Progenitor cell of endocrine pancreas (in vitro differentiated cells): ENCODE results near the gene SKI. TPM values are rescaled to one million over a fixed set of nuclear protein-coding genes. Genes with fewer than 3 reads are reported as not detected.
A peak's percentile ranks its signal among the peaks of the same experiment; 100 is the strongest.

Source experiments
- DNase-seq: peaks from one replicate; pipeline ENCODE4 v3.0.0; 2021; ENCODE audit warnings: low spot score; ENCODE audit not compliant: unreplicated experiment
- H3K27ac Mint-ChIP-seq: 2 replicates; pipeline ENCODE4 v1.8.0; 2021; ENCODE audit warnings: mild to moderate bottlenecking, moderate library complexity, mixed read lengths
- H3K27me3 Mint-ChIP-seq: 2 replicates; pipeline ENCODE4 v1.8.0; 2021; ENCODE audit warnings: mixed read lengths
- H3K36me3 Mint-ChIP-seq: 2 replicates; pipeline ENCODE4 v1.8.0; 2022; ENCODE audit warnings: mixed read lengths; ENCODE audit not compliant: insufficient read depth
- H3K4me1 Mint-ChIP-seq: 2 replicates; pipeline ENCODE4 v1.8.0; 2021; ENCODE audit warnings: low read depth, mixed read lengths
- H3K4me3 Mint-ChIP-seq: 2 replicates; pipeline ENCODE4 v1.8.0; 2021; ENCODE audit warnings: low read depth, mild to moderate bottlenecking, moderate library complexity, mixed read lengths
- H3K9me3 Mint-ChIP-seq: 2 replicates; pipeline ENCODE4 v1.8.0; 2021; ENCODE audit warnings: low read depth, mixed read lengths
- total RNA-seq: library from RNA; stranded (reverse); gene quantifications from 2 replicates; pipeline ENCODE4 v1.2.1, GENCODE V29; 2021
- TF ChIP-seq, protein P1 (sequence below): fragments of 200-600 bp; sonication (generic); IDR thresholded peaks from one replicate; pipeline ENCODE4 v1.5.0; 2021; ENCODE audit warnings: antibody characterized with exemption, mild to moderate bottlenecking; ENCODE audit not compliant: unreplicated experiment

The SKI gene
- total RNA-seq, 1 donor from 2014 or later = 56.2 TPM

DNA sequence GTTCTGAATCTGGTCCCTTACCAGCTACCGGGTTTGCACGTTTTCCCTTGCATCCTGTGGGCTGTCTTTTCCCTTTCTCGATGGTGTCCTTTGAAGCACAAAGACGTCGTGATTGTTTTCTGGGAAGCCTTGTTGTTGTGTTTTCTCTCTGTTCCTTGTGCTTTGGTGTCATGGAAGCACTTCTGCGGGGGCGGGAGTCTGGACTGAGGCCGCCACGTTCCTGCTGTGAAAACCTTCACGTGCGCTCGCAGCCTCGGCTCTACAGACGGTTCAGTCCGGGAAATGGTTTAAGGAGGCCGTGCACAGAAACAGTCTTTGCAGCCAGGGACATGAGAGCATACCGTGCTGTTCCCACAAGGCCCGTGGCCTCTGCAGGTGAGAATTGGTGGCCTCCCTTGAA lies 68.5 kb downstream of the SKI start:
- TF ChIP-seq, protein P1, sequence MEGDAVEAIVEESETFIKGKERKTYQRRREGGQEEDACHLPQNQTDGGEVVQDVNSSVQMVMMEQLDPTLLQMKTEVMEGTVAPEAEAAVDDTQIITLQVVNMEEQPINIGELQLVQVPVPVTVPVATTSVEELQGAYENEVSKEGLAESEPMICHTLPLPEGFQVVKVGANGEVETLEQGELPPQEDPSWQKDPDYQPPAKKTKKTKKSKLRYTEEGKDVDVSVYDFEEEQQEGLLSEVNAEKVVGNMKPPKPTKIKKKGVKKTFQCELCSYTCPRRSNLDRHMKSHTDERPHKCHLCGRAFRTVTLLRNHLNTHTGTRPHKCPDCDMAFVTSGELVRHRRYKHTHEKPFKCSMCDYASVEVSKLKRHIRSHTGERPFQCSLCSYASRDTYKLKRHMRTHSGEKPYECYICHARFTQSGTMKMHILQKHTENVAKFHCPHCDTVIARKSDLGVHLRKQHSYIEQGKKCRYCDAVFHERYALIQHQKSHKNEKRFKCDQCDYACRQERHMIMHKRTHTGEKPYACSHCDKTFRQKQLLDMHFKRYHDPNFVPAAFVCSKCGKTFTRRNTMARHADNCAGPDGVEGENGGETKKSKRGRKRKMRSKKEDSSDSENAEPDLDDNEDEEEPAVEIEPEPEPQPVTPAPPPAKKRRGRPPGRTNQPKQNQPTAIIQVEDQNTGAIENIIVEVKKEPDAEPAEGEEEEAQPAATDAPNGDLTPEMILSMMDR = no peak
- no peaks in the 10 kb centered on the region for H3K27me3 Mint-ChIP-seq
- H3K4me1 Mint-ChIP-seq = no peaks in the 10 kb centered on the region
- no peaks in the 10 kb centered on the region for H3K9me3 Mint-ChIP-seq
- no peak overlapping the region for H3K27ac Mint-ChIP-seq
- no peaks in the 10 kb centered on the region for H3K36me3 Mint-ChIP-seq
- H3K4me3 Mint-ChIP-seq = no peak overlapping the region
- DNase-seq = no peak

DNA sequence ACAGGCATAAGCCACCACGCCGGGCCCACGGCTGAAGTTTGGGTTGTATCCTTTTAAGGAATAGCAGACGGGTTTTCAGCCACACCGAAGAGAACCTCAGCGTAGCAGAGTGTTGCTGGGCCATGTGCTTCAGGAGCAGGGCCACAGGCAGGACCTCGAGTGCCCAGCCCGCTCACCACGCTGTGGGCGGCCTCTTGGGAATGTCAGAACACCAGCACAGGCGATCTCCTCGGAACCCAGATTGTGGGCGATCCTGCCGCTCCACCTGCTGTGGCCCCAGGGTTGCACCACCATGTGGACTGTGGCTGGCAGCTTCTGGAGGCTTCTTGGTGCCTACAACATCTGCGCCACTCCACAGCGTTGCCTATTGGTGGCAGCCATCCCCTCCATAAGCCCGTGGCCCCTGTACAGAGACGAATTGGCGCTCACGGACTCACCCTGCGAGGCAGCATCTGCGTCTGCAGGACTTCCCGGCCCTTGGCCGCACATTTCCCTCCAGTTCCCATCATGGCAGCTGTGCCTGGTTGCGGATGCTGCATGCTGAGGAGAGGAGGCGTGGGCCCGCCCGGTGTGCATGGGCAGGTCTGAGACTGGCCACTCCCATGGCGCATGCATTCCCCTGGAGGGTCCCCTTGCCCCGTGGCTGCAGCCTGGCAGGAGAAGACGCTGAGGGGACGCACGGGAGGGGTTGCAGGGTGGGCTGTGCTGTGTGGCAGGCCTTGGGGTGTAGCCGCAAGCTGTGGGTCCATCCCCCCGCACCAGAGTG lies 69.3 kb downstream of the SKI start:
- Mint-ChIP-seq H3K27ac (no peak overlapping the region), H3K4me1 (no peaks in the 10 kb centered on the region), H3K27me3 (no peaks in the 10 kb centered on the region), H3K36me3 (no peaks in the 10 kb centered on the region), H3K4me3 (no peak overlapping the region), H3K9me3 (no peaks in the 10 kb centered on the region)
- TF ChIP-seq, protein P1 = no peak
- DNase-seq = no peak

DNA sequence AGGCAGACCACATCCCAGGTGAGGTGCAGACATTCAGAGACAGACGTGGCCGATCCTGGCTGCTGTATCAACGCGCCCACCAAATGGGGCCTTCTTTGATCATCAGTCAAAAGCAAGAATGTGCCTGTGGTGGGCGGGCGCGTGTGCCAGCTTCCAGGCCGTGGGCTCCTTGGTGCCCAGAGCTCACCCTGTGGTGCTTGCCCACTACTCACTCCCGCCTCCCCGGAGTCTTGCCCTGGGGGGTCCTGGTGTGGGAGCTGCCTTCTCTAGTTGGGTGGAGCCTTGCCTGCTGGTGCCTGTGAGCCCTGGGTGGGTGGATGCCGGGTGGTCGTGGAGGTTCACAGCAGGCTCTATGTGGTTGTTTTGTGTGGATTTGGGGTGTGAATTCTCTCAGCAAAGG lies 70.6 kb downstream of the SKI start:
- H3K27me3 Mint-ChIP-seq = no peaks in the 10 kb centered on the region
- TF ChIP-seq, protein P1 = no peak
- H3K4me3 Mint-ChIP-seq = no peak overlapping the region

DNA sequence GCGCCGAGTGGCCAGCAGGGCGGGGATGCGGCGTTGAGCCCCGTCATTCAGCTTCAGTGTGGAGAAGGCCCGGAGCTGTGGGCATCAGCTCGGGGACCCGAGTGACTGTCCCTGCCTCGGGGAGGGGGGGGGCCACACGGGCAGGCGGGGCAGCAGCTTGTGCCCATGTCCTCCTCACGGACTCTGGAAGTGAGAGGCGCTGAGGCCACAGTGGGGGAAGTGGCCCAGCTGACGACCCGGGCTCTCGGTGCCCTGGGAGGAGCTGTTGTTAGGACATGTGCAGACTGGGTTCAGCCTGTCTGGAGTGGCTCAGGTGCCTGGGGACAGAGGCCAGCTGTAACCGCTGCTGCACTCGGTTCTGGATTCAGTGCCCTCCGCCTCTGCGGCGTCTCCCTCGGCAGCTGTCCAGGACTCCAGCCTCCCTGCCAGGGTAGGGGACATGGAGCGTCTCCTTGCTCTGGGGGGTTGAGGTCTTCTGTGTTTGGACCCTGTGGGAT lies 71.1 kb downstream of the SKI start:
- H3K4me1 Mint-ChIP-seq = no peaks in the 10 kb centered on the region
- TF ChIP-seq, protein P1 = no peak
- no peaks in the 10 kb centered on the region for H3K9me3 Mint-ChIP-seq
- no peaks in the 10 kb centered on the region for H3K27me3 Mint-ChIP-seq
- no peak overlapping the region for H3K4me3 Mint-ChIP-seq
- H3K36me3 Mint-ChIP-seq = no peaks in the 10 kb centered on the region
- peak overlapping the region; percentile 56 for H3K27ac Mint-ChIP-seq
- DNase-seq = no peak

More for the DNA sequence above, 70.6 kb downstream of the SKI start:
- DNase-seq = no peak
- no peaks in the 10 kb centered on the region for H3K36me3 Mint-ChIP-seq
- no peaks in the 10 kb centered on the region for H3K4me1 Mint-ChIP-seq
- no peaks in the 10 kb centered on the region for H3K9me3 Mint-ChIP-seq
- H3K27ac Mint-ChIP-seq = no peak overlapping the region

DNA sequence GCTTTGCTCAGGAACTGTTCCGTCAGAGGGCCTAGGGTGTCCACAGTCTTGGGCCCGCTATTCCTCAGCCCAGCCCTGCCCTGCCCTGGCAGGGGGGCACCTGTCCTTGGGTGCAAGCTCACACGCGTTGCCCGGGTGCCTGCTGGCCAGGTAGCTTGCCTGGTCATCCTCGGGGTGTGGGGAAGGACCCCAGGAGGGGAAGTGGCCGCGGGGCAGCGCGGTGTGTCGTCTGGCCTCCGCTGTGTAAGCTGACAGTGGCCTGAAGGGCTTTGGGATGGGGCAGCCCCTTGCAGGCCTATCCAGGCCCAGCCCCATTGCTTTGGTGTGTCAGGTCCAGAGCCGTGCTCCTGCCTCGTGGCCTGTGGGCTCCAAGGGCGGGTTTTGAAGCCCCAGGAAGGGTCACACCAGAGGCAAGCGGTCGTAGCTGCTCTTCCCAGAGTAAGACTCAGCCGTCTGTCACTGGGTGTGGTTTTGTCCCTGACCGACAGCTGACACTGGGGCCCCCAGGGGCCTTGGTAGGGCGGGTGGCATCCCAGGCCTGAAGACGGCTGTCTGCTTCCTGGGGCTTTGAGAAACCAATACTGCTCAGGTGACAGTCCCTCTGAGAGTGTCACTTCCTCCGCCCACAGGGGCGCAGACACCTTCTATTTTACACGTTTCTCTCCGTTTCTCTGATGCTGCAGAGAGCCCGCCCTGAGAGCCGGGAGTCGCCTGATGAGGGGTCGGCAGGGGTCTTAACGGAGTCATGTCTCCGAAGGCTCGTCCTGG lies 72.1 kb downstream of the SKI start:
- H3K4me3 Mint-ChIP-seq = no peak overlapping the region
- no peaks in the 10 kb centered on the region for H3K27me3 Mint-ChIP-seq
- DNase-seq = no peak
- H3K27ac Mint-ChIP-seq = no peak overlapping the region
- TF ChIP-seq, protein P1 = no peak
- no peaks in the 10 kb centered on the region for H3K9me3 Mint-ChIP-seq
- no peaks in the 10 kb centered on the region for H3K36me3 Mint-ChIP-seq
- no peaks in the 10 kb centered on the region for H3K4me1 Mint-ChIP-seq
